Endothelial cell (in vitro differentiated cells): Measurements from ENCODE around the gene KIT. TPM values are rescaled to one million over a fixed set of nuclear protein-coding genes. Genes with fewer than 3 reads are reported as not detected.
A peak's percentile ranks its signal among the peaks of the same experiment; 100 is the strongest.

Experiments
- DNase-seq: peaks from one replicate; pipeline ENCODE4 v3.0.0; 2021; ENCODE audit warnings: low spot score
- H3K27ac Mint-ChIP-seq: one replicate; pipeline ENCODE4 v1.8.0; 2021; ENCODE audit warnings: mixed read lengths, inconsistent platforms; ENCODE audit not compliant: unreplicated experiment
- H3K27me3 Mint-ChIP-seq: one replicate; pipeline ENCODE4 v1.8.0; 2021; ENCODE audit warnings: mild to moderate bottlenecking, moderate library complexity, mixed read lengths, inconsistent platforms; ENCODE audit not compliant: unreplicated experiment
- H3K36me3 Mint-ChIP-seq: one replicate; pipeline ENCODE4 v1.8.0; 2021; ENCODE audit warnings: mild to moderate bottlenecking, low read depth, mixed read lengths, inconsistent platforms; ENCODE audit not compliant: unreplicated experiment
- H3K4me1 Mint-ChIP-seq: one replicate; pipeline ENCODE4 v1.8.0; 2021; ENCODE audit warnings: mild to moderate bottlenecking, mixed read lengths, inconsistent platforms; ENCODE audit not compliant: unreplicated experiment
- H3K4me3 Mint-ChIP-seq: one replicate; pipeline ENCODE4 v1.8.0; 2021; ENCODE audit warnings: mild to moderate bottlenecking, mixed read lengths, inconsistent platforms; ENCODE audit not compliant: unreplicated experiment
- H3K9me3 Mint-ChIP-seq: one replicate; pipeline ENCODE4 v1.8.0; 2021; ENCODE audit warnings: mixed read lengths, inconsistent platforms; ENCODE audit not compliant: unreplicated experiment
- CTCF ChIP-seq: fragments of 200-600 bp; sonication (generic); IDR thresholded peaks from one replicate; pipeline ENCODE4 v1.5.0; 2021; ENCODE audit warnings: antibody characterized with exemption; ENCODE audit not compliant: unreplicated experiment
- total RNA-seq: library from RNA; stranded (reverse); fragmentation: NEBNext Ultra II Directional; extraction: Animal tissue kit (Norgen Biotek cat#: 25700); gene quantifications from one replicate; pipeline ENCODE4 v1.2.1, GENCODE V29; 2021; ENCODE audit not compliant: unreplicated experiment

KIT gene
- total RNA-seq, 1 donor from 2014 or later, result 49.1 TPM

- peaks cover 18% of the 10 kb centered on the region for H3K4me1 Mint-ChIP-seq
- H3K9me3 Mint-ChIP-seq, result no peaks in the 10 kb centered on the region
- no peak overlapping the region for H3K4me3 Mint-ChIP-seq
- H3K27me3 Mint-ChIP-seq, result peaks cover 13% of the 10 kb centered on the region
- peaks cover 11% of the 10 kb centered on the region for H3K36me3 Mint-ChIP-seq
- H3K27ac Mint-ChIP-seq, result no peak overlapping the region
- TF ChIP-seq CTCF, result no peak
- no peak for DNase-seq
Observed at GRCh38 chr4:54654753-54655152, 3.0 kb upstream of the KIT start.

- peak overlapping the region; percentile 64 for H3K27ac Mint-ChIP-seq
Observed at GRCh38 chr4:54657185-54657550, 589 bp upstream of the KIT start.

DNA sequence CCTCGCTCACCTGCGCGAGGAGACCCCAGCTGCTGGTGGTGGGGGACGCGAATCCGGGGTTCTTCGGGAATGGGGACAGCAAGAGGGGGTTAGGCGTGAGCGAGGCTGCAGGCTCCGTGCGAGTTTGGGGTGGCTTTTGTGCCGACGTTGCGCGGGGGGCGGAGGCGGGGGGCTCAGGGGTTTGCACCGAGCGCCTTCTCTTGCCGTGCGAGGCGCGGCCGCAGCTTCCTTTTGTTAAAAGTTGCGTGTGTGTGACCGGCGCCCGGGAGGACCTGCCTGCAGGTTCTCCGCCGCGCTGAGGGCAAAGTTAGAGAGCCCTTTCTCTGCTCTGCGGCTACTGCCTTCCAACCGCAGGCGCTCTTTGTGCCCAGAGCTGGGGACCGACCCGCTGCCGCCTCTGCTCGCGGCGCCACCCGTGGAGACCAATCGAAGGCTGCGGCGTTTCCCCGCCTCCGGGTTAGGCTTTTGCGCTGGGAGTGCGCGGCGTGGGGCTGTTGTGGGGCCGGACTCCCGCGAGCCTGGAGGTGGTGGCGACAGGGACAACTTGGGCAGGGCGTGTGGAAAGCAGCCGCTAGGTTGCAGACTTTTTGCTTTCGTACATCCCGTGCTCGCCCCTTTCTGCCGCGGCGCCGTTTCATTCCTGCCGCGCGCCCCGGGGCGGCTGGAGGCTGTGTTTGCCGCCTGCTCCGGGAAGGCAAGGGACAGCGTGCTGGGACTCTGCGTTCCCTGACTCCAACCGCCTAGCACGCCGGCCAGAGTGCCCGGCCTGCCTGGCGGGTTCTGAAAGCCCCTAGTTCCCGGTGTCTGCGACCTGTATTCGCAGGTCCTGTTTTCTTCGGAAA lies 716 bp downstream of the KIT start:
- no peak for TF ChIP-seq CTCF
- Mint-ChIP-seq H3K9me3 (no peaks in the 10 kb centered on the region), H3K4me1 (peaks cover 25% of the 10 kb centered on the region), H3K27me3 (peaks cover 12% of the 10 kb centered on the region), H3K27ac (no peak overlapping the region), H3K4me3 (peak overlapping the region; percentile 93), H3K36me3 (peaks cover 7% of the 10 kb centered on the region)
- peak; percentile 65 for DNase-seq

More at GRCh38 chr4:54657185-54657550, 589 bp upstream of the KIT start:
- Mint-ChIP-seq H3K36me3 (peaks cover 11% of the 10 kb centered on the region), H3K4me3 (peak overlapping the region; percentile 92), H3K27me3 (peaks cover 12% of the 10 kb centered on the region), H3K9me3 (no peaks in the 10 kb centered on the region), H3K4me1 (peaks cover 28% of the 10 kb centered on the region)
- peak; percentile 5 for DNase-seq
- TF ChIP-seq CTCF, result no peak

- peaks cover 4% of the 10 kb centered on the region for H3K36me3 Mint-ChIP-seq
- H3K4me3 Mint-ChIP-seq, result peak overlapping the region; percentile 93
- no peaks in the 10 kb centered on the region for H3K9me3 Mint-ChIP-seq
- TF ChIP-seq CTCF, result no peak
- H3K27me3 Mint-ChIP-seq, result peaks cover 12% of the 10 kb centered on the region
- peaks cover 25% of the 10 kb centered on the region for H3K4me1 Mint-ChIP-seq
- H3K27ac Mint-ChIP-seq, result peak overlapping the region; percentile 64
- peak; percentile 21 for DNase-seq
Observed at GRCh38 chr4:54659313-54659712, 1.6 kb downstream of the KIT start.

DNA sequence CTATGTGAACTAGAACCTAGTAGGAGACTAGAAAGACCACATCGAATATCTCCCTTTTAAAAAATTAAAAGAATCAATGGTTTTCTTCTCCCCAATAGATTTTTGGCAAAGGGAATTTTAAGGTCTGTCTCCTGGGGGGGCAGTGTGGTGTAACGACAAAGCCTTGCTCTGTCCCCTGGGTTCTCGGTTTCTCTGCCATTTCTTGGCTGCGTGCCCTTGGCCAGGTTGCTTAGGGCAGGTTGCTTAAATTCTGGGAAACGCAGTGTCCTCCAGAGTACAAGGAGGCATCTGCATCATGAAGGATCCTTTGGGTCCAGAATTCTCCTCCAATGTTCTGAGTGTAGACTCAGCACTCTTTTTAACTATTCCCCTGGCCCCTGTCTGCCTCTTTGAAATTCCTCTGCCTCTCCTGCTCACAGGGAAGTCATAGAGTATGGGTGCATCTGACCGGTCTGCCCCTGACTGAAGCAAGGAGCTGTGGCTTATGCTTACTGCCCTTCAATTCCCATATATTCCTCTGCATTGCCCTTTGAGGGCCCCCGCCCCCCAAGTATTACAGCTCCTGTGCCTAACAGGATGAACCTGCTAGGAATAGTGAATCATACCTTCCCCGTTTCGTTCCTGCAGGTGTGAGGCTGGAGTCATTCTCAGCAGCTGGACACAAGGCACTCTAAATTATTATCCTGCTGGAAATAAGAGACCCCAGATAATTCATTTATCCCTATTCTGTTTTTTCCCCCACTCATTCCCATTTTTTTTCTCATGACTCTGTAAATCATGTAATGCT lies 2.2 kb downstream of the KIT start:
- Mint-ChIP-seq H3K36me3 (peaks cover 4% of the 10 kb centered on the region), H3K4me3 (peak overlapping the region; percentile 93), H3K9me3 (no peaks in the 10 kb centered on the region), H3K27me3 (peaks cover 12% of the 10 kb centered on the region), H3K4me1 (peaks cover 25% of the 10 kb centered on the region), H3K27ac (peak overlapping the region; percentile 3)
- TF ChIP-seq CTCF, result no peak
- no peak for DNase-seq
